GM21390 (cell line): ENCODE results near the gene LRRC8D.

Experiments
- ATAC-seq: cut with Tn5 transposase; IDR thresholded peaks from one replicate; pipeline ENCODE4 v1.9.1; 2021; ENCODE audit not compliant: unreplicated experiment

The LRRC8D gene

DNA sequence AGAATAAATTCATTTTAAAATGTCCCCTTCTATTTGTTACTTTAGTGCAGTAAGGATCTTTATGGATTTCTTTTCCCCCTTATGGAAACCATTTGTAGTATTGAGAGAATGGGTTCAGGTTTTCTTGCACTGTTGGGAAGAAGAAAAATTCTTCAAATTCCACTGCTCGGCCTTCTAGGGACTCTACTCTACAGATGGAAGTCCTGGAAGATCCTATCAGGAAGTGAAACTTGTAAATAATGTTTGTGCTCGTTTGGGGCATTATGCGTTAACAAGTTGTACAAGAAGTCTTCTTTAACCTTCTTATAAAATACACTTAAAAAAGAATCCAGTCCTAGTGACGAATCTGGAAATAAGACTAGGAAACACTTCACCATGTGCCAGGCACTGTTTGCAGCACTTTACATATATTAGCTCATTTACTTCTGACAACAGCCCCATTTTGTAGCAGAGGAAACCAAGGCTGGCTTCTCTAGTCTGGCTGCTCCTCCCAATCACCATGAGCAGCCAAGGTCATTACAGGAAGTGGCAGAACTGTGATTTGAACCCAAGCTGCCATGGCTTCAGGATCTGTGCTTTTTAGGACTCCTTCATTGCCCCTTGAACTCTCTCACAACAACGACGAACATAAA, 11.8 kb downstream of the LRRC8D start:
- ATAC-seq, result no peak

DNA sequence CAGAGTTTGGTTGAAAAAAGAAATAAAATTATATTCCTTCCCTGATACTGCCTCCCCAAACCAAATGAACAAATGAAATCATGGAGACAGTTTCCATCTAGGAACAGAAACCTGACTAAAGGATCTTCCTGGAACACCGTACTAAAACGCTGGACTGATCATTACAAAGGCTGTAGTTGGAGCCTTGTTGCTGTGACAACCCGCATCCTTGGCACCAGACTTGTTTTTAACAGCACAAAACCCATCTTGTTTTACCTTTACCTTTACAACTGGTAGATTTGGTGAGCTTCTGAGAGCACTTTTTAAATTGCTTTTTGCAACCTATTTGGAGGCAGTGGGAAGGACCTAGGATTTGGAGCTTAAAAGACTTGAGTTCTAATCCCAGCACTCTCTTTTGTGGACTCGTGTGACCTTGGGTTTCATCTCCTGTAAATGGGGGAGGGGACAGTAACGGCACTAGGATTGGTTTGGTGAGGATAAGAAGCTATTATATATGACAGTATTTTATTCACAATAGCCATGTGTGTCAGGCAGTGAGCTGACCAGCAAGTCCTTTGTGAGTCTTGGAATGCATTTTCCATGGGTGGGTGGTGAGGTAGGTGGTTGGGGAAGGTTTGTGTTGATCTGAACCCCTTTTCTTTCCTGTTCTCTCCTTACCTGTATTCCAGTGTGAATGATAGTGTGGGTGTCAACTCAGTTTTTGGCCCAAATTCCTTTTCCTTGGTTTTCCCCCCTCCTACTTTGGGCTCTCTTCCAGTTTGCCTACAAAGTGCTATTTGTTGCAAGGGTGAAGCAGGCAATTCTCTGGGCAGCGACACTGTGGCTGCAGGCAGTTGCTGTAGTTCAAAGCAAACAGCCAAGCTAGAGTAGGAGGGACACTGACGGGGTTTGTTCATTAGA, 12.6 kb downstream of the LRRC8D start:
- no peak for ATAC-seq

DNA sequence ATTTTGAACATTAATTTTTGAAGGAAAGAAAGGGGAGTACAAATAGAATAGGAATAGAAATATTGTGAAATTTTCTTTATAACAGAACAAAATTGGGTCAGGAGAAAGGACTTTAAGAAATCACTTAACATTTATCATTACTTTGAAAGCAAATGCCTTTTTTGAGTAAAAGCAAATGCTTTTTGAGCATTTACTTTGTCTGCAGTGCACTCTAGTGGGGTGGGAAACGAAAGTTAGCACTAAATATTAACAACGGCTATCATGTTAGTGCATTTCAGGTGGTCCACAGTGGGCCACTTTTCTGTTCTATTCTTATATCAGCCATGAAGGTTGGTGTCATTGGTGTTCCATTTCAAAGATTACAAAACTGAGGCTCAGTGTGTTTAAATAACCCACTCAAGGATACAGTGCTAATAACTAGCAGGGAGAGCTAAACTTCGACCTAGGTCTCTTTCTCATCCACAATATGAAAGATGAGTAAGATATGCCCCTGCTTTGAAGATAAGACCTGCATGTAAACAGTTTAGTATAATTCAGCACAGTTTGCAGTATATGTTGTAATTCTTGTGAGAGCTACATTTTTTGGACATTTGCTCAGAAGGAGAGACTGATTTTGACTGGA, 13.4 kb downstream of the LRRC8D start:
- ATAC-seq, result no peak

DNA sequence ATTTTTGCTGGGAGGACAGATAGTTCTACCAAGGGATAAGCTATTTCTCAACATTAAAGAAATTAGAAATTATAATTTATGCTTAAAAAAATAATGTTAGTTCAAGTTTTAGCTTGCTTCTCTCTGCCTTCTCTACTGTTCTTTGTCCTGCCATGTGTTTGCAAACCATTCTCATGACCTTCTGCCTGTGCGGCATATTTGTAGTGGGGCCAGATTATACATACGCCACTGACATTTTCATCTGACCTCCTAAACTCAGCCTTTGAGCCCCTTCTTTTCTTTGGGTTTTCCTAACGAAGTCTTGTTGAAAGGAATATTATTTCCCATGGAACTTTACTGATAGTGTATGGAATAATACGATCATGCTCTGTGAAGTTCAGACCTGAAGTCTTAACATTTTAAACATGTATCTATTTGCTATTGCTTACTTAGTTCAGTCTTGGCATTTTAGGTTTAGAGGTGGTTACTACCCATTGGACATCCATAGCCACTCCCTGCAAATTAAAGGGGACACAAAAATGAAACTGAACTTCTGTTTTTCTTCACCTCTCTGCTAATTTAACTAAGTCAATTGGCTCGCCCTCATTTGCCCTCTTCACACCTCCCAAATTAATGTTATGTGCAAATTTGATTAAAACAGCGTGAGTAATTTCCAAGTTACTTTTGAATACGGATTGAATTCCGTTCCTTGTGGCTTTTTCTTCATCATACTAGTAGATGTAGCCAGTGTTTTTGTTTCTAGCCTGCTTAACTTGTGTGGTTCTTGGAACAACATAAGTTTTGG, 15.6 kb downstream of the LRRC8D start:
- no peak for ATAC-seq

DNA sequence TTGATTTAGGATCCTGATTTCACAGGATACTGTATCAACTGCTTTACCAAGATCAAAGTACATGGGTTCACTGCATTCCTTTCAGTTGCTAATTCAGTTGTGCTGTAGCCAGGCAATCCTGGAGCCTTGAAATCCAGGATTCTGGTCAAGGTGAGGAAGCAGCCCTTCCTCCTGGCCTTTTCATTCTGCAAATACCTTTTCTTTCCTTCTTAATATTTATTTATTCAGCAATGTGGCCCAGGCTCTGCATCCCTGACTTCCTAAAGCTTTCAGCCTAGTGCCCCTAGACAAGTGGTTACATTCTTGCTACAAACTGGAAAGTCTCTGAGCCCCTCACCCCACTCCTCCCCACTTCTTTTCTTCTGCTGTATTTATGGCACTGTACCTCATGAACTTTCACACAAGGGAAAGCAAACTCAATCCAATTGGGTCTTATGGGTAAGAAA, 16.2 kb downstream of the LRRC8D start:
- ATAC-seq, result no peak

DNA sequence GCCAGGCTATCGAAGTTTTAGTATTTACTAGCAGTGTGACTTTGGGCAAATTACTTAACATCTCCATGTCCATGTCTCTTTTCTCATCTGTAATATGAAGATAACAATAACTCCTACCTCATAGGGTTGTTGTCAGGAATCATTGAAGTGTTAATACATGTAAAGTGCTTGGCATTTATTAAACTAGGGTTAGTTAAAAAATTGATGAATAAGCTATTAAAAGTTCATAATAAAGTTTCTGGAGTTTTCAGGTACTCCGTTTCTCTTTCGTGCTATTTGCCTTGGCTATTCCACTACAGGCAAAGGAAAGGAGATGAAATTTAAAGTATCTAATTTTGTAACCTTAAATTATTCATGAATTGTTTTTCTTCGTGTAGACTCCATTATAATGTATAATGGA, 16.7 kb downstream of the LRRC8D start:
- no peak for ATAC-seq

DNA sequence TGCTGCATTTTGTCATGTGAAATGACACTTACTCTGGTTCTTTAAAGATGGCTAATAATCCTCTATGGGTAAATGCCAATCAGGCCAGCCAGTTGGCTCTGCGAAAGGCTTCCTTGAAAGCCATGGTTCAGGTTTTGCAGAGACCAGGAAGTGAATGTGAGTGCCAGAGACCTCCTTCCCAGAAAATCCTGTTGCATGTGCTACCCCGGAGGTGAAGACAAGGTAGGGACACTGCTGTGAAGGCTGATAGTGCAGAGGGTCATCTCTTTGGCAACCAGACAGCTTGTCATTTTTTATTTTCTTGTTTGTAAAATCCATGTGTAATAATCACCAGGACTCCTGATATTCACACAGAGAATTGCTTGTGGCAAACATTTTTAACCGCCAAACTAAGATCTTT, 18.7 kb downstream of the LRRC8D start:
- no peak for ATAC-seq

DNA sequence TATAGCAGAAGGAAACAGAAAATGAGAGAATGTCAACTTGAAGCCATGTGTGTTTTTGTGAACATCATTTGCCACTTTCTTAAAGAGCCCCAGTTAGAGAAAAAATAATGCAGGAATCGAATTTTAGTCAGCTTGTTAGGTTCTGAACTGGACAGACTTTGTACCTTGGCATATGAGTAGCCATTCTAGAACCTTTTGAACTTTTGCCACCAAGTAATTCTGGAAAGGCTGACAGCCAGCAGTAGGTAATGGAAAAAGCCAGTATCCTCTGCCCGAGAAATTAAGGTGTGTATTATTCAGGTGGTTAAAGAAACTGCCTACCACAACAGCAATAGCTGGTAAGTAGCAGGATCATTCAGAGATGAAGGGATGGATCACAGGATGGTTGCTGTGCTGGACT, 20.7 kb downstream of the LRRC8D start:
- ATAC-seq, result no peak

DNA sequence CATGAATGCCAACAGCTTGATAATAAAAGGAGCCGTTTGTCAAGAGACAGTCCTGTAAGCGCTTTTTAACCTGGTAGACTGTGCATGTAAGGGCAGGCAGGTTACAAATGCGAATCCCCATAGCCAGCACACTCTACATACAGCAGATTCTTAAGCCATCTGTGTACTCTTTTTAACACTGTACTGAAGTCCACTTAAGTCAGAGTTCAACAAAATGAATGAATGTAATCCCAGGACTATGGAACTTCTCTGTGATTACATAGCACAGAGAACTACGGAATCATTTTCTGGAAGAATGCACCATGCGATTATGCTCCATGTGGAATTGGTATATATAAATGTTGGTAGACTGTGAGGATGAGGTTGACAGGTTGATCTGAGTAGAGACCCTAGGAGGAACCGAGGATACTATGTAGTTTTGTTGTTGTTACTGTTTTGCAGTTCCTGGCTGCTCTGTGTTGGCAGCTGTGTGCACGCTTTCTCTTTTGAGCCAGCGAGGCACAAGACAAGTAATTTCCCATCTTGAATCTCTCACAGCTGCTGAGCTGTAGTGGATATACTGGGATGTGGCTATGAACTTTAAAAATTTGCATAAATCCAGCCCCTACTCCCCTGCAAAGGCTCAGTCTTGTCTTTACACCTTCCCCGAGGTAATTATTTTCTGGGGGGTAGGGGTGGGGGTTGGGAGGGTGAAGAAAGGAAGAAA, 21.9 kb downstream of the LRRC8D start:
- ATAC-seq, result peak; percentile 47

DNA sequence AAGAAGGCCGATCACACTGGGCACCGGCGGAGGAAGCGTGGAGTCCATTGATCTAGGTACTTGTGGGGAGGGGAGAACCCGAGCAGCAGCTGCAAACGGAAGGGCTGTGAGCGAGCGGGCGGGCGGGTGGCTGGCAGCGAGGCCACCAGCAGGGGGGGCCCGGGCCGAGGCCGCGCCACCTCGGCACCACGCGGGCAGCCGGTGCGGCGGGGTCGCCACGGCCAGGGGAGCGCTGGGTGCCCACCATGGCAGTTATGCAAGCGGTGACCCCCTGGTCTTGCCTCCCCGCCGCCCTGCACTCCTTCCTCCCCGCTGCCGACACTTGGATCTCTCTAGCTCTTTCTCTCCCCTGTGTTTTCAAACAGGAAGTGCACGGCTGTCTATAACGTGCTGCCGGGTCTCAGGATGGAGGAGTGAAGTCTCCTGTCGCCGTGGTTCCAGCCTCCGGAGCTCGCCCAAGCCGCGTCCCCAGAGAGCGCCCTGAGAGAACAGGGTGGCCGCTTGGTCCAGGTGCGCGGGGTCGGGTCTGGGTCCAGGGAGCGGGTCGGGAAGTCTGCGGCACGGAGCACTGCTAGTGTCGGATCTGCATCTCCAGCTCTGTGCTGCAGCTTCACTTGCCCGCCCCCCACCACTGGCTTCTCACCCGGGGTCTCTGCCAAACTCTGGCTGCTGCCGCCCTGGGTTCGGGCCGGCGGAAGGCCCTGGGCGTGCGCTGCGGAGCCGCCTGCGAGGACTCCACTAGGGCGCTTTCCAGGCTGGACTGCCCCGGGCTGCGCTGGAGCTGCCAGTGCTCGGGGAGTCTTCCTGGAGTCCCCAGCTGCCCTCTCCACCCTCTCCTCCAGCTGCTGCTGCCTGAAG, 22.7 kb downstream of the LRRC8D start:
- peak; percentile 87 for ATAC-seq

DNA sequence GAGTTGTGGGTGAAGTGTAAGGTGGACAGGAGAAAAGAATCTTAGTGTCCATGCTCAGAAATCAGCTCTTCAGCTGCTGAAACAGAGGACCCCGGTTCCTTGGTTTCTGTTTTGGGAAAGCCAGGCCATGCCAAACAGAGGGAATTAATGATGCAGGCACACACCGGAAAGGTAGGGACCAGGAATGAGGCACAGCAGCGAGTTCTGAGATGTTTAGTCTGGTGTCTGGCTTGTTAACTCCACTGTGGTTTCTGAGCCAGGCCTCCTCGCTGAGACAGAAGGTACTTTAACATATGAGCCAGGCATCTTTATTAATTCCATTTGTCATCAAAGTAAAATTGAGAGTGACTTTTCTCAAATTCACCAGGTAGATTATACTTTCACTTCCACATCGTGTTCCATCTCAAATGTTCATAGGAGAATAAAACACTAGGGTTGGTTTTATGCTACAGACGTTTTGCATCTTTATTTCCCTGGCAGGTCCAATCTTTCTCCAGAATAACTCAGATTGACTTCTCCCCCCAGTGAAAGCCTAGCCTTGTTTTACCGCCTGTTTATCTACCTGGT, 23.5 kb downstream of the LRRC8D start:
- ATAC-seq, result no peak

DNA sequence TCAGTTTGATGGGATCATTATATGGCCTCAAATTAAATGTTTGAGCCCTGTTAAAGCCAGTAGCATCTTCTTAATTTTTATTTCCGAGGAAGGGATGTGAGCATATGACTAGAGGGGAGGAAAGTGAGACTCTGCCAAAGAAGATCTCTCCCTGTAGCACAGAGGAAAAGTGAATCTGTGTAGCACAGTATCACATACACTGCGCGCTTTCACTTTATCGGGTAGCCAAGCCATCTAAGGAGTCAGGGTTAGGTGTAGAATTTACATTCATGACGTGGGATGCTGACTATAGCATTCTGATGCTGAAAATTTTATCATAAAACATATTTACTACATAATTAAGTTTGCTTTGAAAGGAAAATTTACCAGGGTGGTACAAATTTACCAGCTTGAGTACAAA, 24.0 kb downstream of the LRRC8D start:
- ATAC-seq, result no peak

DNA sequence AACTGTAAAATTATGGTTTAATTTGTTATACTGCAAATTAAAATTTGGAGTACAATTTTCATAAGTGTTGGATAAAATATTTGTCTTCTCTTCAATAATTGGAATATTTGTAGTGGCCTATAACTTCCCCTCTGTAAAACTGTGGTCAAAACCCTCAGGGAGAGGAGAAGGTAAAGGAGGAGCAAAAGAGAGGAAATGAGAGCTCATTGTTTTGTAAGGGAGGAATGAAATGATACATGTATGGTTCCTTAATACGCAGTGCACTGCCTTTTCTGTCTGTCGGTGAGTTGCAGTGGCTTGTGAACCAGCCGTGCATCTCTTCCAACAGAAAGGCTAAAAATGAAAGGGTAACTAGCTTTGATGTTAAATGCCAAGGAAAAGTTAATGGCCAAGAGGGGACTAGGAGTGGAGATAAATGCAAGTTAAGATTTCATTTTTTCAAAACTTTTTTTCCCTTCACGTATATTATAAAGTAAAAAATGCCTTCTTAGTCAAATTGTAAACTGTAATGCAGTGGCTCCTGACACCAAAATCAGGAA, 26.4 kb downstream of the LRRC8D start:
- ATAC-seq, result no peak

DNA sequence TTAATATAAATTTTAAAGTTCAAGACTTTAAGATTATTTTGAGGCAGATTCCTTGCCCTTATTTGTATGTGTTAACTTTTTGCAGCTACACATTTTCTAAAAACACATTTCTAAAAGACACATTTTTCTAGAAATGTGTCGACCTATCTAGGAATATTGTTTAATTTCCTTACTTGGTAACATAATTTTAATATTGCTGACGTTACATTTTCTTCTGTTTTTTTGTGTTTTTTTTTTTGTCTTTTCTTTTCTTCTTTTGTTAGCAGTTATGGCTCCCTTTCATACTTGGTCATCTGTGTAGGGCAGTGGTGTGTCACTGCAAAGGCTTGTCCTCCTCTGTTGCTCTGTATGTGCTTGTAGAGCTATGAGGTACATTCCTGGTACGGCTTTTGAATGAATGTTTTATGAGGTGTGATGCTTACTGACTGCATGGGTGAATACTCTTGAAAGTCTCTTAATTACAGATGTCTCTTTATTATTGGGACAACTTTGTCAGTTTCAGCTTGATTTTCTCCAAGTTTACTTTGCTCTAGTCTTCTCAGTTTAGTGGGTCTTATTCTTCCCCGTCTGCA, 30.1 kb downstream of the LRRC8D start:
- ATAC-seq, result no peak

DNA sequence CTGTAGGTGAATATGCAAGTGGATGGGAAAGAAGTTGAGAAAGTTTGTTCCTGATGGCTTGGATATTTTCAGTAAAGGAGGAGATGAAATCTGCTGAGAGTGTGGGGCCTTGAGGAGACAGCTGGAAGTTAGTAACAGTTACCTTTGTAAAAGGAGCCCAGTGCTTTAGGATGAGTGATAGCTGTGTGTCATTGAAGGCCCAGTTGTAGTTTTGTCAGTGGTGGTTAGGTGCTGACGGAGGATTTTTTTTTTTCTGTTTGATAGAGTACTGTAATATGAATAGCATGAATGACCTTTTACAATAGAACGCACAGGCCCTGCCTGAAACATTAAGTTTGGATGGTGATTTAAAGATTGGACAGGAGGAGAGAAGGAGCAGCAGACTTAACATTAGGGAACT, 33.3 kb downstream of the LRRC8D start:
- ATAC-seq, result no peak

DNA sequence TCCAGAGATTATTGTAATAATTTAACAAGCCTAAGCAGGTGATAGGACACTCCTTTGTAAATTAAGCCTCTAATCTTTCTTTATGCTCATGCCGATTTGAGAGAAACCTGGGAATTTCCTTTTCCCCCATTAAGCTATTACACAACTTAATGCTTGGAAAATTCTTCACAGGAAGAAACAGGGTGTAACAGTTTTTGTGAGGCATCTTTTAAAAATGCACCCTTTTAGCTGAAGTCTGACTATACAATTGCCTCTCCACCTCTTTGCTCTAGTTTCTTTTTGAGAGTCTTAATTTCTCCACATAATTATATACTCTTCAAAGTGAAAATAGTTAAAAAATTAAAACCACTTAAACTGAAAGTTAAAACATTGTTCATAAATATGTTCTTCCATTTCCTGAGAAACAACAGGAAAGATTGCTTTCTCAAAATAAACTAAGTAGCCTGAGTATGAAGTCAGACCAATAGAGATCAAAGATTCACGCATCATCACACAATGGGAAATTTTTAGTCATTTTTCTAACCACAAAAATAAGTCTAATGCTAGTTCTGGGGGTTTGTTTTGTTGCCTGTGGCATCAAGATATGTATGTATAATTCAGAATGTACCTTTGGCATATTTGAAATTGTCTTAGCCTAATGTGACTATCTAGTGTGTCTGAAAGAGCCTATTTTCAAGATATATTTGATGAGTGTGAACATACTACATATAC, 34.7 kb downstream of the LRRC8D start:
- ATAC-seq, result peak; percentile 88

DNA sequence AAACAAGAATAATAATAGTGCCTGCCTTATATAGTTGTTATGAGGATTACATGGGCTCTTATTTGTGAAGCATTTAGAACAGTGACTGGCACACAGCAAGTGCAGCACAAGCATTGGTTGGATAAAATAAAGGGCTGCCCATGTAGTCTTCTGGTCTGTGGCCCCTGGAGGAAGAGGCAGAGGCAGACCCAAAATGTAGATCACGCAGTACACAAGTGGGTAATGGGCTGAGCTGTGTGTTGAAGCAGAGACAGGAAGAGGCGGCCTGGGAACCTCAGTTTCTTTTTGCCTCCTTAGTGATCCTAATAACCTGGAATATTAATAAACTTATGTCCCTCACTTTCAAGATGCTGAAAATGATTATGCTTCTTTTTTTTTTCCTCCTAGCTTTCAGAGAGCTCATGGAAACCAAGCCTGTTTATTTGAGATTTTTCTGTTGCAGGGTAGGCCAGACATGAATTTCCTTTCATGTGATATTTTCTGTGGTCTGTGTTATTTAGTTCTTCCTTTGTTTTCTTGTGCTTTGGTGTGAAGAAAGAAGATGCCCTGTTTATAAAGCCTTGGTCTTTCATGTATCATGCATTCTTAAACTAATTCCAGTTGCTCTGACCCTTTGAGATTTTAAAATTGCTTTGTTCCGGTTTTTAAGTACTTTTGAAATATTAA, 42.5 kb downstream of the LRRC8D start:
- no peak for ATAC-seq
